GM23248 (cell line): ENCODE measurements around the gene SAPCD2.

ENCODE experiments used
- EZH2 ChIP-seq: fragments of 200-600 bp; sonication (generic); IDR thresholded peaks from 2 replicates; pipeline ENCODE4 v1.6.1; 2018; ENCODE audit warnings: antibody characterized with exemption, mild to moderate bottlenecking; ENCODE audit not compliant: insufficient read depth, poor library complexity, severe bottlenecking
- EZH2phosphoT487 ChIP-seq: fragments of 200-600 bp; sonication (generic); IDR thresholded peaks from 2 replicates; pipeline ENCODE4 v1.6.1; 2018; ENCODE audit warnings: antibody characterized with exemption, moderate library complexity, mild to moderate bottlenecking, low read depth; ENCODE audit not compliant: insufficient read depth

GRCh38 chr9:137112564-137113384, 42.4 kb upstream of the SAPCD2 start:
- TF ChIP-seq EZH2 (no peak), EZH2phosphoT487 (no peak)
